HepG2 (cell line): Measurements from ENCODE around the gene MAPK13.

Source experiments
- ETV6 ChIP-seq: sonication (generic); formaldehyde crosslinking; conservative IDR thresholded peaks from 2 replicates; pipeline ENCODE4 v1.4.0; 2020; ENCODE audit warnings: missing genetic modification reagents
- MEF2D ChIP-seq: sonication (generic); formaldehyde crosslinking; IDR thresholded peaks from 2 replicates; pipeline ENCODE4 v1.5.1; 2020; ENCODE audit warnings: mild to moderate bottlenecking, missing genetic modification reagents
- MTF2 ChIP-seq: sonication (generic); formaldehyde crosslinking; IDR thresholded peaks from 2 replicates; pipeline ENCODE4 v1.5.0; 2020; ENCODE audit warnings: missing genetic modification reagents, borderline replicate concordance
- ZNF10 ChIP-seq: sonication (generic); formaldehyde crosslinking; IDR thresholded peaks from 2 replicates; pipeline ENCODE4 v1.4.0; 2020; ENCODE audit warnings: mild to moderate bottlenecking, low read depth, missing genetic modification reagents, borderline replicate concordance
- ZSCAN29 ChIP-seq: sonication (generic); formaldehyde crosslinking; conservative IDR thresholded peaks from 2 replicates; pipeline ENCODE4 v1.4.0; 2020; ENCODE audit warnings: mild to moderate bottlenecking, missing genetic modification reagents
- TF ChIP-seq, protein P1 (sequence below): sonication (generic); formaldehyde crosslinking; conservative IDR thresholded peaks from 2 replicates; pipeline ENCODE4 v1.8.0; 2022; ENCODE audit warnings: low read depth, missing genetic modification reagents

DNA sequence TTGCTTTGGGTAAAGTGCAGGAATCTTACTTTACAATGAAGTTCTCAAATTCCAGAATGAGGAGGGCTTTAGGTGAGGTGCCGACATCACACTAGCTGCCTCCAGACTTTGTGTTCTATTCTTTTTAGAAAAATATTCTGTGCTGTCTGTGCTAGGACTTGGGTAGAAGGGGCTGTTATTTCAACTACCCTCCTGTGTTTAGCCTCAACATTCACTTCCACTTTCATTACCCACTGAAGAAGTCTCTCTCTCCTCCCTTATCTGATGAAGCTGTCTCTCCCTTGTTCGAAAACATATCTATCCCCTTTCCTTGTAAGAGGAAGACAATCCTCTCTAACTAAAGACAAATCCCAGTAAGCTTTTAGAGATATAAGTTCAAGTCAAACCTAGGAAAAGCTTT lies 41.3 kb downstream of the MAPK13 start:
- TF ChIP-seq ETV6 (no peak), MTF2 (CRISPR knock-in tag) (no peak), ZNF10 (CRISPR knock-in tag) (no peak), ZSCAN29 (CRISPR knock-in tag) (no peak), MEF2D (no peak)
- TF ChIP-seq, protein P1, sequence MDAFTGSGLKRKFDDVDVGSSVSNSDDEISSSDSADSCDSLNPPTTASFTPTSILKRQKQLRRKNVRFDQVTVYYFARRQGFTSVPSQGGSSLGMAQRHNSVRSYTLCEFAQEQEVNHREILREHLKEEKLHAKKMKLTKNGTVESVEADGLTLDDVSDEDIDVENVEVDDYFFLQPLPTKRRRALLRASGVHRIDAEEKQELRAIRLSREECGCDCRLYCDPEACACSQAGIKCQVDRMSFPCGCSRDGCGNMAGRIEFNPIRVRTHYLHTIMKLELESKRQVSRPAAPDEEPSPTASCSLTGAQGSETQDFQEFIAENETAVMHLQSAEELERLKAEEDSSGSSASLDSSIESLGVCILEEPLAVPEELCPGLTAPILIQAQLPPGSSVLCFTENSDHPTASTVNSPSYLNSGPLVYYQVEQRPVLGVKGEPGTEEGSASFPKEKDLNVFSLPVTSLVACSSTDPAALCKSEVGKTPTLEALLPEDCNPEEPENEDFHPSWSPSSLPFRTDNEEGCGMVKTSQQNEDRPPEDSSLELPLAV (CRISPR knock-in tag), result no peak
